H1 (cell line): Measurements from ENCODE around the gene ACP4. TPM values are rescaled to one million over a fixed set of nuclear protein-coding genes. Genes with fewer than 3 reads are reported as not detected.

Experiments
- CTCF ChIA-PET: fragments of 300-600 bp; sonication (Branson Sonifier 250); formaldehyde crosslinking; loops from one replicate; lab custom pipeline; 2021; ENCODE audit not compliant: partially characterized antibody; lab: Charles Lee
- POLR2A ChIA-PET: fragments of 300-600 bp; sonication (Branson Sonifier 250); formaldehyde crosslinking; loops from one replicate; lab custom pipeline; 2021; ENCODE audit warnings: inconsistent platforms; ENCODE audit not compliant: partially characterized antibody; lab: Charles Lee
- DNase-seq, 2 experiments: peaks; one replicate each; pipeline versions ENCODE4 v3.0.0 to v3.0.0-alpha.2; 2010 to 2022; ENCODE audit warnings: low spot score in 2 of 2, low read depth in 1 of 2, mixed read lengths in 1 of 2
- FAIRE-seq: peaks from 2 replicates; lab custom pipeline; 2011; peaks lifted over from hg19 to GRCh38; lab: Jason Lieb, UNC
- H2AFZ ChIP-seq: 2 replicates; pipeline ENCODE4 v1.8.1; 2012; ENCODE audit warnings: low read length, inconsistent platforms
- H2AK5ac ChIP-seq: 2 replicates; pipeline ENCODE4 v1.6.1; 2013; ENCODE audit warnings: low read depth, low read length
- H2BK120ac ChIP-seq: replicated peaks from 2 replicates; pipeline ENCODE3; 2013; ENCODE audit warnings: low read depth, low read length, inconsistent platforms
- H2BK12ac ChIP-seq: 2 replicates; pipeline ENCODE4 v1.6.1; 2013; ENCODE audit warnings: low read depth, low read length
- H2BK15ac ChIP-seq: 2 replicates; pipeline ENCODE4 v1.6.1; 2013; ENCODE audit warnings: low read length
- H2BK20ac ChIP-seq: 2 replicates; pipeline ENCODE4 v1.6.1; 2013; ENCODE audit warnings: low read length
- H2BK5ac ChIP-seq: 2 replicates; pipeline ENCODE4 v1.6.1; 2013; ENCODE audit warnings: low read depth, low read length
- H3K14ac ChIP-seq: 2 replicates; pipeline ENCODE4 v1.6.1; 2013; ENCODE audit warnings: inconsistent platforms; ENCODE audit not compliant: insufficient read length
- H3K18ac ChIP-seq: 2 replicates; pipeline ENCODE4 v1.6.1; 2013; ENCODE audit warnings: low read length; ENCODE audit errors: extremely low read depth
- H3K23ac ChIP-seq: 2 replicates; pipeline ENCODE4 v1.6.1; 2013; ENCODE audit warnings: inconsistent platforms; ENCODE audit not compliant: insufficient read length
- H3K23me2 ChIP-seq: 2 replicates; pipeline ENCODE4 v1.6.1; 2013; ENCODE audit warnings: low read depth, low read length
- H3K27ac ChIP-seq: 2 replicates; pipeline ENCODE4 v1.6.1; 2011; ENCODE audit warnings: low read depth, low read length, inconsistent platforms
- H3K27me3 ChIP-seq, 4 experiments: replicated peaks in 1 of 4; 1 replicate in 1 of 4; 2 replicates in 3 of 4; pipeline versions ENCODE4 v1.6.1 to v1.8.1; 2011 to 2013; ENCODE audit warnings: low read length in 3 of 4, mild to moderate bottlenecking in 3 of 4, inconsistent platforms in 2 of 4, mixed read lengths in 2 of 4, moderate library complexity in 1 of 4; ENCODE audit not compliant: control insufficient read depth in 3 of 4, insufficient read depth in 3 of 4; ENCODE audit errors: extremely low read depth in 1 of 4
- H3K36me3 ChIP-seq, 4 experiments: 2 replicates each; pipeline versions ENCODE4 v1.6.1 to v1.8.1; 2011 to 2013; ENCODE audit warnings: mild to moderate bottlenecking in 4 of 4, low read length in 3 of 4, moderate library complexity in 2 of 4, control low read depth in 1 of 4, inconsistent platforms in 1 of 4; ENCODE audit not compliant: insufficient read depth in 4 of 4, control insufficient read depth in 2 of 4
- H3K4ac ChIP-seq: replicated peaks from 2 replicates; pipeline ENCODE3; 2013; ENCODE audit warnings: low read length, low read depth, mixed read lengths, inconsistent platforms; ENCODE audit not compliant: insufficient read length
- H3K4me1 ChIP-seq, 4 experiments: replicated peaks in 1 of 4; 1 replicate in 1 of 4; 2 replicates in 3 of 4; pipeline versions ENCODE4 v1.6.1 to v1.8.1; 2011 to 2013; ENCODE audit warnings: low read length in 3 of 4, inconsistent platforms in 2 of 4, mixed read lengths in 1 of 4; ENCODE audit not compliant: insufficient read depth in 4 of 4, control insufficient read depth in 3 of 4
- H3K4me2 ChIP-seq, 2 experiments: 2 replicates each; pipeline versions ENCODE4 v1.6.1 to v1.8.1; 2011 to 2013; ENCODE audit warnings: low read depth in 2 of 2, low read length in 2 of 2, control low read depth in 1 of 2, inconsistent platforms in 1 of 2, mild to moderate bottlenecking in 1 of 2; ENCODE audit not compliant: insufficient read depth in 1 of 2
- H3K4me3 ChIP-seq, 4 experiments: fragments of 200-600, 300-600 bp in 1 of 4; sonication (generic), shearing (Covaris generic), sonication (Bioruptor Twin) in 1 of 4; 2 replicates each; pipeline versions ENCODE4 v1.5.1 to v1.8.1; 2011 to 2016; ENCODE audit warnings: low read length in 4 of 4, low read depth in 3 of 4, control low read depth in 2 of 4, inconsistent platforms in 2 of 4, mild to moderate bottlenecking in 2 of 4, mixed read lengths in 1 of 4, moderate library complexity in 1 of 4; ENCODE audit not compliant: insufficient read depth in 2 of 4; ENCODE audit errors: extremely low read depth in 1 of 4
- H3K56ac ChIP-seq: replicated peaks from 2 replicates; pipeline ENCODE3; 2013; ENCODE audit warnings: low read depth, mild to moderate bottlenecking, mixed read lengths, low read length, inconsistent platforms; ENCODE audit not compliant: insufficient read length
- H3K79me1 ChIP-seq: 2 replicates; pipeline ENCODE4 v1.6.1; 2013; ENCODE audit warnings: low read depth, low read length, control low read depth
- H3K79me2 ChIP-seq, 2 experiments: 2 replicates each; pipeline versions ENCODE4 v1.6.1 to v1.8.1; 2012 to 2013; ENCODE audit warnings: low read length in 2 of 2, mild to moderate bottlenecking in 2 of 2, inconsistent platforms in 1 of 2; ENCODE audit not compliant: insufficient read depth in 2 of 2, control insufficient read depth in 1 of 2
- H3K9ac ChIP-seq, 4 experiments: replicated peaks in 1 of 4; 1 replicate in 1 of 4; 2 replicates in 3 of 4; pipeline versions ENCODE4 v1.6.1 to v1.8.1; 2011 to 2013; ENCODE audit warnings: low read depth in 3 of 4, low read length in 3 of 4, control low read depth in 2 of 4, mild to moderate bottlenecking in 2 of 4, moderate library complexity in 2 of 4, inconsistent platforms in 1 of 4; ENCODE audit errors: extremely low read depth in 1 of 4
- H3K9me3 ChIP-seq, 2 experiments: 2 replicates each; pipeline versions ENCODE4 v1.6.1 to v1.8.1; 2012 to 2013; ENCODE audit warnings: mild to moderate bottlenecking in 2 of 2, moderate library complexity in 2 of 2, control low read depth in 1 of 2, inconsistent platforms in 1 of 2, low read depth in 1 of 2, low read length in 1 of 2, mixed read lengths in 1 of 2; ENCODE audit not compliant: insufficient read depth in 2 of 2
- H4K20me1 ChIP-seq, 2 experiments: replicated peaks in 1 of 2; 2 replicates each; pipeline versions ENCODE3 to v1.8.1; 2011 to 2013; ENCODE audit warnings: inconsistent platforms in 2 of 2, low read length in 2 of 2, mild to moderate bottlenecking in 1 of 2; ENCODE audit not compliant: insufficient read depth in 2 of 2, control insufficient read depth in 1 of 2
- H4K5ac ChIP-seq: 2 replicates; pipeline ENCODE4 v1.6.1; 2013; ENCODE audit warnings: low read length, low read depth, mixed read lengths, inconsistent platforms; ENCODE audit not compliant: insufficient read length
- H4K8ac ChIP-seq: 2 replicates; pipeline ENCODE4 v1.8.0; 2013; ENCODE audit warnings: mild to moderate bottlenecking, moderate library complexity, low read length, inconsistent platforms; ENCODE audit not compliant: insufficient read depth; ENCODE audit errors: extremely low read depth
- H4K91ac ChIP-seq: replicated peaks from 2 replicates; pipeline ENCODE3; 2013; ENCODE audit warnings: low read length, mixed read lengths, inconsistent platforms; ENCODE audit not compliant: insufficient read length
- BACH1 ChIP-seq: IDR thresholded peaks from 2 replicates; pipeline ENCODE4 v1.6.1; 2012; ENCODE audit warnings: low read length, improper control_type of control experiment
- HDAC6 ChIP-seq: IDR thresholded peaks from one replicate; pipeline ENCODE4 v1.7.1; 2012; ENCODE audit warnings: low read depth, mild to moderate bottlenecking, inconsistent platforms, low read length, moderate library complexity
- KDM1A ChIP-seq: fragments of 200-600, 300-600 bp; sonication (generic); IDR thresholded peaks from 2 replicates; pipeline ENCODE4 v1.7.1; 2016; ENCODE audit warnings: mild to moderate bottlenecking, low read length, borderline replicate concordance
- KDM4A ChIP-seq: IDR thresholded peaks from one replicate; pipeline ENCODE4 v1.7.1; 2012; ENCODE audit warnings: low read depth, mild to moderate bottlenecking, moderate library complexity, low read length, inconsistent platforms; ENCODE audit not compliant: severe bottlenecking
- KDM5A ChIP-seq: fragments of 200-600 bp; IDR thresholded peaks from 2 replicates; pipeline ENCODE4 v1.7.1; 2012; ENCODE audit warnings: mild to moderate bottlenecking, low read length, inconsistent platforms, mixed read lengths
- MAFK ChIP-seq: IDR thresholded peaks from 2 replicates; pipeline ENCODE4 v1.6.1; 2012; ENCODE audit warnings: low read depth, mild to moderate bottlenecking, improper control_type of control experiment, low read length
- NANOG ChIP-seq: IDR thresholded peaks from 2 replicates; pipeline ENCODE4 v1.6.1; 2011; ENCODE audit warnings: low read length, low read depth, mild to moderate bottlenecking, inconsistent platforms; ENCODE audit not compliant: insufficient read depth, poor library complexity, severe bottlenecking
- POLR2A ChIP-seq, 2 experiments: IDR thresholded peaks; 1 replicate in 1 of 2; 2 replicates in 1 of 2; pipeline ENCODE4 v1.6.1; 2011; ENCODE audit warnings: low read depth in 2 of 2, low read length in 2 of 2, mild to moderate bottlenecking in 2 of 2; ENCODE audit errors: control extremely low read depth in 1 of 2
- RAD21 ChIP-seq, 2 experiments: IDR thresholded peaks in 1 of 2; conservative IDR thresholded peaks in 1 of 2; 2 replicates each; pipeline ENCODE4 v1.6.1; 2011; ENCODE audit warnings: low read depth in 2 of 2, low read length in 2 of 2, improper control_type of control experiment in 1 of 2, inconsistent platforms in 1 of 2, mild to moderate bottlenecking in 1 of 2, moderate library complexity in 1 of 2
- RXRA ChIP-seq: IDR thresholded peaks from 2 replicates; pipeline ENCODE4 v1.6.1; 2011; ENCODE audit warnings: low read depth, mild to moderate bottlenecking, low read length, moderate library complexity; ENCODE audit not compliant: insufficient read depth
- TCF12 ChIP-seq: IDR thresholded peaks from 2 replicates; pipeline ENCODE4 v1.6.1; 2011; ENCODE audit warnings: low read depth, mild to moderate bottlenecking, low read length
- WGBS, 2 experiments: shearing (Covaris generic) in 1 of 2; methylation state at CpG; one replicate each; pipeline versions ENCODE4 v1.1.6 to v1.1.7; 2013 to 2015; ENCODE audit warnings: low lambda C conversion rate in 2 of 2, mixed read lengths in 2 of 2, inconsistent platforms in 1 of 2, low coverage in 1 of 2, missing lambda C conversion rate in 1 of 2; ENCODE audit not compliant: insufficient replicate concordance in 2 of 2, insufficient coverage in 1 of 2, insufficient read length in 1 of 2; ENCODE audit errors: extremely low coverage in 1 of 2, missing lambda C conversion rate in 1 of 2; 5-methylcytosine and 5-hydroxymethylcytosine counted together
- polyA plus RNA-seq, 7 experiments: library from polyadenylated mRNA; depleted of rRNA in 3 of 7; stranded (reverse) in 5 of 7; unstranded in 2 of 7; fragments of >200 nt in 5 of 7; fragments of 200-250 nt in 2 of 7; gene quantifications; 1 replicate in 5 of 7; 2 replicates in 1 of 7; 4 replicates in 1 of 7; pipeline versions ENCODE4 v1.2.1 to v1.2.3, GENCODE V29; 2011 to 2013; ENCODE audit warnings: missing spikeins in 2 of 7, mixed read lengths in 2 of 7
- total RNA-seq: library from RNA; stranded (reverse); fragmentation: NEBNext Ultra II Directional; extraction: Animal tissue kit (Norgen Biotek cat#: 25700); gene quantifications from 2 replicates; pipeline ENCODE4 v1.2.1, GENCODE V29; 2021
- TF ChIP-seq, protein P1 (sequence below): IDR thresholded peaks from 2 replicates; pipeline ENCODE4 v1.6.1; 2011; ENCODE audit warnings: low read depth, mild to moderate bottlenecking, low read length; ENCODE audit not compliant: insufficient read depth

Gene ACP4
- total and polyA plus RNA-seq, 2 of the 8 experiments (the other 6 are each of a cell fraction or from before 2014, with no cell fraction given) = not detected

DNA sequence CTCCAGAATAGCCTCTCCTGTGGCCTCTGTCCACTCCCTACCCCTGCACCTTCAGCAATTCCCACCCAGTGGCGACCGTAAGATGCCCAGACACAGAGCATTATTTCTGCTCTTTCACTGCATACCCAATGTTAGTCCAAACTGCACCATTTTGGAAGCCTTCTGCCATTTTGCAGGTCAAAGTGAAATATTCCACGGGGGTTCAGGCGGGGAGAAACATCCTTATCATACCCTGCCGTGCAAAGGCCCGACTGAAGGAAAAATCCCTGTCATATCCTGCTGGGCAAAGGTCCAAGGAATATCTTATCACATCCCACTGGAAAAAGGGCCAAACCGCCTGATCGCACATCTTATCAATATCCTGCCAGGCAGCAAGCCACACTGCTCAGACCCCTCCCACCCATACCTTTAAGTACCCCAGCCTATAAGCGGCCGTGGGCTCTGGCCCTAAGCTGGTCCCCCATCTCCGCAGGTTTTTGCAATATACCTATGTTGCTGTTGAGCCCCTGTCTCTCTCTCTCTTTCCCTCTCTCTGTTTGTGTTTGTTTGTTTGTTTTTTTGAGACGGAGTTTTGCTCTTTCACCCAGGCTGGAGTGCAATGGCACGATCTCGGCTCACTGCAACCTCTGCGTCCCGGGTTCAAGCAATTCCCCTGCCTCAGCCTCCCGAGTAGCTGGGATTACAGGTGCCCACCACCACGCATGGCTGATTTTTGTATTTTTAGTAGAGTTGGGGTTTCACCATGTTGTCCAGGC is 48.9 kb upstream of the ACP4 start:
- no peaks in the 10 kb centered on the region for H3K79me2 ChIP-seq
- POLR2A ChIA-PET = interaction anchor here (1.1 kb wide), 1 partner anchor 48 kb away, joined by 3 read pairs; no protein-coding TSS in a partner anchor
- CTCF ChIA-PET = interaction anchor here (0.6 to 1.3 kb wide), 4 partner anchors 11 to 164 kb away, joined by 3 read pairs; no protein-coding TSS in a partner anchor
- TF ChIP-seq TCF12 (no peak), MAFK (no peak), KDM4A (no peak), NANOG (no peak), HDAC6 (no peak), KDM5A (no peak), POLR2A (IDR thresholded peaks at IDR 0.05; ENCODE audit: control extremely low read depth in 1 of 2, low read depth in 2 of 2, low read length in 2 of 2) (no peak), RXRA (no peak), KDM1A (no peak), BACH1 (no peak), RAD21 (IDR thresholded peaks at IDR 0.05 in 1 of 2, conservative IDR thresholded peaks at IDR 0.05 in 1 of 2; ENCODE audit: low read depth in 2 of 2, low read length in 2 of 2) (no peak)
- TF ChIP-seq, protein P1, sequence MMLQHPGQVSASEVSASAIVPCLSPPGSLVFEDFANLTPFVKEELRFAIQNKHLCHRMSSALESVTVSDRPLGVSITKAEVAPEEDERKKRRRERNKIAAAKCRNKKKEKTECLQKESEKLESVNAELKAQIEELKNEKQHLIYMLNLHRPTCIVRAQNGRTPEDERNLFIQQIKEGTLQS = no peak

More for the DNA sequence above, 48.9 kb upstream of the ACP4 start:
- Histone ChIP-seq H2BK20ac (no peak overlapping the region), H2BK5ac (no peak overlapping the region), H4K5ac (no peak overlapping the region), H3K9me3 (no peaks in the 10 kb centered on the region), H3K79me1 (no peaks in the 10 kb centered on the region), H4K20me1 (peaks cover 0 to 2% of the 10 kb centered on the region in 2 experiments), H3K27ac (no peak overlapping the region), H3K9ac (no peak overlapping the region), H3K23ac (no peak overlapping the region), H3K56ac (no peak overlapping the region), H2BK120ac (no peak overlapping the region), H2AK5ac (no peak overlapping the region), H4K91ac (no peak overlapping the region), H2AFZ (no peak overlapping the region), H3K4me3 (no peak overlapping the region), H3K4me2 (no peak overlapping the region), H3K4me1 (peaks cover 0 to 4% (median 0%) of the 10 kb centered on the region in 4 experiments; a peak in 1 of 7 replicates), H3K18ac (no peak overlapping the region), H3K4ac (no peak overlapping the region), H3K23me2 (no peaks in the 10 kb centered on the region), H3K27me3 (0 out of 7 replicates have a peak, but pooled peaks cover 0 to 2% (median 0%) of the 10 kb centered on the region in 4 experiments), H2BK15ac (no peak overlapping the region), H3K14ac (no peak overlapping the region), H4K8ac (no peak overlapping the region), H2BK12ac (no peak overlapping the region), H3K36me3 (no peaks in the 10 kb centered on the region)
- DNase-seq (no peak), FAIRE-seq (no peak)
- 79% methylated on average over 18 of the region's 18 CpGs; no CpG with 5 or more reads in 1 of the 2 experiments for WGBS, 2 experiments
